ENCODE data around the gene AEBP1.

Gene AEBP1

DNA sequence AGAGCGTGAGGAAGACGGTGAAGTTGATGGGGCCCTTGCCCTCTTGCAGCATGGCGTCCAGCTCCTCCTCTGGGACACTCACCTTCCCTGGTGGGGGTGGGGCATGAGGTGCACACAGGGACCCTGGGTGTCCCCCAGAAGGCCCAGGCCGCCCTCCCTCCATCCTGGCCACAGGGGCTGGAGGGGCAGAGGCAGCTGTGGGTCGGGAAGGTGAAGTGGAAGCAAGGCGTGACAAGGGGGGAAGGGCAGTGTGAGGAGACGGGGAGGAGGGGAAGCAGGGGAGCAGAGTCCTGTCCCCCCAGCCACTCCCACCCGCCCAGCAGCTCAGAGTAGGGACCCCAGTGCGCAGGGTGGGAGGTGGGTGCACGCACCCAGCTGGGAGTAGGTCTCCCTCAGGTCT lies 36.2 kb downstream of the AEBP1 start:
- no peak overlapping the region for H3K27ac ChIP-seq (ENCODE audit: low read length)
- TF ChIP-seq, protein P1, sequence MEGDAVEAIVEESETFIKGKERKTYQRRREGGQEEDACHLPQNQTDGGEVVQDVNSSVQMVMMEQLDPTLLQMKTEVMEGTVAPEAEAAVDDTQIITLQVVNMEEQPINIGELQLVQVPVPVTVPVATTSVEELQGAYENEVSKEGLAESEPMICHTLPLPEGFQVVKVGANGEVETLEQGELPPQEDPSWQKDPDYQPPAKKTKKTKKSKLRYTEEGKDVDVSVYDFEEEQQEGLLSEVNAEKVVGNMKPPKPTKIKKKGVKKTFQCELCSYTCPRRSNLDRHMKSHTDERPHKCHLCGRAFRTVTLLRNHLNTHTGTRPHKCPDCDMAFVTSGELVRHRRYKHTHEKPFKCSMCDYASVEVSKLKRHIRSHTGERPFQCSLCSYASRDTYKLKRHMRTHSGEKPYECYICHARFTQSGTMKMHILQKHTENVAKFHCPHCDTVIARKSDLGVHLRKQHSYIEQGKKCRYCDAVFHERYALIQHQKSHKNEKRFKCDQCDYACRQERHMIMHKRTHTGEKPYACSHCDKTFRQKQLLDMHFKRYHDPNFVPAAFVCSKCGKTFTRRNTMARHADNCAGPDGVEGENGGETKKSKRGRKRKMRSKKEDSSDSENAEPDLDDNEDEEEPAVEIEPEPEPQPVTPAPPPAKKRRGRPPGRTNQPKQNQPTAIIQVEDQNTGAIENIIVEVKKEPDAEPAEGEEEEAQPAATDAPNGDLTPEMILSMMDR (IDR thresholded peaks at IDR 0.05; ENCODE audit: borderline replicate concordance, extremely low read depth, low read length, poor library complexity, severe bottlenecking): no peak
- no peak for TF ChIP-seq EZH2 (IDR thresholded peaks at IDR 0.05; ENCODE audit: borderline replicate concordance, low read depth, low read length, severe bottlenecking)
- ATAC-seq (ENCODE audit: insufficient read depth, low read depth): no peak

DNA sequence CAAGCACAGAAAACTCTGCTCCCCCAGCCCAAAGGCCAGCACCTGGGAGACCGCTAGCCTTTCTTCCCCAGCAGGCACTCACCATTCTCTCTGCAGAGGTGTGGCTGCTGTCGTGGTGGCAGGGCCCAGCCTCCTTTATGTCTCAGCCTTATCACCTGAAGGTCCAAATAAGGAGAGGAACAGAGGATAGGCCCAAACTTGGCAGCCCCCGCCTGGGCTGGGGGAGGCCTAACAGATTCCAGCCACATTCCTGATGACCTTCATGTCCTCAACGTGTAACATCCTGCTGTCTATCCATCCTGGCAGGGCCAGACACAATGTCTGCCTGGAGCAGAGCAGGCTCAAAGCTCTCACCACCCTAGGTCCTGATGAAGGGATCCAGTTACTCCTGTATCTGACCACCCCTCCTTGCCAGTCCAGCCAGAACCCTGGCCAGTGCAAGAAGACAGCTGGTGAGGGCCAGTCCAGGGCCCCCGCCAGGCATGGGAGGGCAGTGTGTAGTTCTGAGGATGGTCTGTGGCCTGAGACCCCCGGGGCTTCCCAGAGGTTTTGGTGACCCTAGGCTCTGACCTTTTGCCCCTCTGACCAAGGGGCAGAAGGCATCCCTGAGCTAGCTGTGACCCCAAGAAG lies 37.2 kb downstream of the AEBP1 start, which contains the start of gene MYL7:
TSS of gene MYL7 (minus strand) at position 112 of the 630 bp plus-strand sequence. CDS start at position 85, 27 bp downstream.
- DNase-seq: no peak
- ATAC-seq (ENCODE audit: insufficient read depth, low read depth): no peak
- Histone ChIP-seq H3K4me2 (ENCODE audit: insufficient read depth, low read length) (no peak within 1 kb of the TSS), H3K9ac (ENCODE audit: low read depth, low read length) (no peak within 1 kb of the TSS), H3K4me3 (ENCODE audit: low read depth in 1 of 2, low read length in 2 of 2) (no peak within 1 kb of the TSS), H2AFZ (ENCODE audit: low read depth, low read length) (no peak within 1 kb of the TSS), H3K27ac (ENCODE audit: low read length) (no peak within 1 kb of the TSS), H3K36me3 (ENCODE audit: insufficient read depth, low read length) (no peaks in the 10 kb centered on the region), H3K9me3 (ENCODE audit: insufficient read depth, low read length, severe bottlenecking) (no peaks in the 10 kb centered on the region), H3K4me1 (ENCODE audit: insufficient read depth, low read length) (no peaks in the 10 kb centered on the region), H3K27me3 (ENCODE audit: insufficient read depth, low read length, poor library complexity) (no peaks in the 10 kb centered on the region), H4K20me1 (ENCODE audit: insufficient read depth, low read length) (no peaks in the 10 kb centered on the region), H3K79me2 (ENCODE audit: insufficient read depth, low read length) (no peaks in the 10 kb centered on the region)
- TF ChIP-seq EZH2 (IDR thresholded peaks at IDR 0.05; ENCODE audit: borderline replicate concordance, low read depth, low read length, severe bottlenecking): no peak
- TF ChIP-seq, protein P1 (IDR thresholded peaks at IDR 0.05; ENCODE audit: borderline replicate concordance, extremely low read depth, low read length, poor library complexity, severe bottlenecking): no peak

More for the DNA sequence above, 36.2 kb downstream of the AEBP1 start:
- Histone ChIP-seq H3K4me1 (ENCODE audit: insufficient read depth, low read length) (no peaks in the 10 kb centered on the region), H3K9me3 (ENCODE audit: insufficient read depth, low read length, severe bottlenecking) (no peaks in the 10 kb centered on the region), H2AFZ (ENCODE audit: low read depth, low read length) (no peak overlapping the region), H3K4me3 (ENCODE audit: low read depth in 1 of 2, low read length in 2 of 2) (no peak overlapping the region), H3K4me2 (ENCODE audit: insufficient read depth, low read length) (no peak overlapping the region), H3K79me2 (ENCODE audit: insufficient read depth, low read length) (no peaks in the 10 kb centered on the region), H4K20me1 (ENCODE audit: insufficient read depth, low read length) (no peaks in the 10 kb centered on the region), H3K36me3 (ENCODE audit: insufficient read depth, low read length) (no peaks in the 10 kb centered on the region), H3K9ac (ENCODE audit: low read depth, low read length) (no peak overlapping the region), H3K27me3 (ENCODE audit: insufficient read depth, low read length, poor library complexity) (no peaks in the 10 kb centered on the region)
- DNase-seq: no peak

DNA sequence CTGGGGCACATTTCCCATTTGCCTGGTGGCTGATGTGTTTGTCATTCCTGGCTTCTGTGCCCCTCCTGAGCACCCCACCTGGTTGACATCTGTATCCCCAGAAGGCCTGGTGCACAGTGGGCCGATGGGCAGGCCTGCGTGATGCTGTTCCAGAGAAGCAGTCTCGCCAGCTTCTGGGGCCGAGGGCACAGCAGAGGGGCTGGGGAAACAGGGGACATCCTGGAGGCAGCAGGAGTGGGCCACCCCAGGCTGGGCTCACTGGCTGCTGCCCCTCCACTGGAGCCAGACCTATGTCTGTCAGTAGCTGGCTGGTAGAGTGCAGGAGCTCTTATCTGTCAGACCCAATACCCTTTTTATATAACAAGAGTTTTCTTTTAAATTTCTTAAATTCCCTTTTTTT lies 37.9 kb downstream of the AEBP1 start:
- Histone ChIP-seq H3K9me3 (ENCODE audit: insufficient read depth, low read length, severe bottlenecking) (no peaks in the 10 kb centered on the region), H3K4me1 (ENCODE audit: insufficient read depth, low read length) (no peaks in the 10 kb centered on the region), H2AFZ (ENCODE audit: low read depth, low read length) (no peak overlapping the region), H3K4me3 (ENCODE audit: low read depth in 1 of 2, low read length in 2 of 2) (no peak overlapping the region), H3K27me3 (ENCODE audit: insufficient read depth, low read length, poor library complexity) (no peaks in the 10 kb centered on the region), H3K79me2 (ENCODE audit: insufficient read depth, low read length) (no peaks in the 10 kb centered on the region), H3K27ac (ENCODE audit: low read length) (no peak overlapping the region), H3K9ac (ENCODE audit: low read depth, low read length) (no peak overlapping the region), H3K4me2 (ENCODE audit: insufficient read depth, low read length) (no peak overlapping the region), H4K20me1 (ENCODE audit: insufficient read depth, low read length) (no peaks in the 10 kb centered on the region), H3K36me3 (ENCODE audit: insufficient read depth, low read length) (no peaks in the 10 kb centered on the region)
- TF ChIP-seq, protein P1 (IDR thresholded peaks at IDR 0.05; ENCODE audit: borderline replicate concordance, extremely low read depth, low read length, poor library complexity, severe bottlenecking): no peak
- no peak for TF ChIP-seq EZH2 (IDR thresholded peaks at IDR 0.05; ENCODE audit: borderline replicate concordance, low read depth, low read length, severe bottlenecking)
- DNase-seq (no peak), ATAC-seq (ENCODE audit: insufficient read depth, low read depth) (0 out of 3 replicates have a peak, but pooled peaks have one; percentile 28)

Data from DND-41 (cell line).